Memory B cell (primary cell): Measurements from ENCODE around the gene DAPK2.

Source experiments
- ATAC-seq: fragments of 150-1000 bp; cut with Tn5 transposase; 2 replicates; pipeline ENCODE4 v1.10.0; 2021; ENCODE audit warnings: low read depth, mild to moderate bottlenecking, moderate library complexity
- DNase-seq, 2 donors: peaks; one replicate each; pipeline ENCODE4 v3.0.0; 2022; ENCODE audit warnings: low spot score in 2 of 2
- H3K27ac Mint-ChIP-seq: one replicate; pipeline ENCODE4 v1.8.0; 2022; ENCODE audit warnings: mild to moderate bottlenecking, moderate library complexity, mixed read lengths
- H3K27me3 Mint-ChIP-seq: one replicate; pipeline ENCODE4 v1.8.0; 2022; ENCODE audit warnings: mixed read lengths
- H3K36me3 Mint-ChIP-seq: one replicate; pipeline ENCODE4 v1.8.0; 2022; ENCODE audit warnings: mild to moderate bottlenecking, mixed read lengths
- H3K4me1 Mint-ChIP-seq: one replicate; pipeline ENCODE4 v1.8.0; 2022; ENCODE audit warnings: mixed read lengths
- H3K4me3 Mint-ChIP-seq: one replicate; pipeline ENCODE4 v1.8.0; 2022; ENCODE audit warnings: mild to moderate bottlenecking, moderate library complexity, mixed read lengths
- H3K9me3 Mint-ChIP-seq: one replicate; pipeline ENCODE4 v1.8.0; 2022; ENCODE audit warnings: mixed read lengths

DAPK2 gene

GRCh38 chr15:63939531-63940130 is 106.7 kb downstream of the DAPK2 start:
- Mint-ChIP-seq H3K9me3 (no peaks in the 10 kb centered on the region), H3K4me3 (peak overlapping the region; percentile 37), H3K27ac (peak overlapping the region; percentile 74), H3K36me3 (peaks cover 3% of the 10 kb centered on the region), H3K27me3 (no peaks in the 10 kb centered on the region), H3K4me1 (peaks cover 23% of the 10 kb centered on the region)
- ATAC-seq (no peak), DNase-seq (no peak)

GRCh38 chr15:63938486-63939061 is 107.7 kb downstream of the DAPK2 start:
- no peak overlapping the region for H3K27ac Mint-ChIP-seq
- ATAC-seq (no peak), DNase-seq (no peak)
- H3K27me3 Mint-ChIP-seq, result no peaks in the 10 kb centered on the region
- peaks cover 23% of the 10 kb centered on the region for H3K4me1 Mint-ChIP-seq
- no peak overlapping the region for H3K4me3 Mint-ChIP-seq
- peaks cover 3% of the 10 kb centered on the region for H3K36me3 Mint-ChIP-seq
- no peaks in the 10 kb centered on the region for H3K9me3 Mint-ChIP-seq

GRCh38 chr15:63933522-63933921 is 112.8 kb downstream of the DAPK2 start:
- peaks cover under 1% of the 10 kb centered on the region for H3K27me3 Mint-ChIP-seq
- H3K4me1 Mint-ChIP-seq, result peaks cover 6% of the 10 kb centered on the region
- no peak for ATAC-seq
- H3K36me3 Mint-ChIP-seq, result peaks cover 15% of the 10 kb centered on the region
- H3K4me3 Mint-ChIP-seq, result no peak overlapping the region
- no peak overlapping the region for H3K27ac Mint-ChIP-seq
- no peak for DNase-seq
- no peaks in the 10 kb centered on the region for H3K9me3 Mint-ChIP-seq

GRCh38 chr15:63931556-63931955 is 114.7 kb downstream of the DAPK2 start:
- no peaks in the 10 kb centered on the region for H3K9me3 Mint-ChIP-seq

GRCh38 chr15:63930034-63930433 is 116.3 kb downstream of the DAPK2 start:
- H3K9me3 Mint-ChIP-seq, result no peaks in the 10 kb centered on the region
- peaks cover 3% of the 10 kb centered on the region for H3K4me1 Mint-ChIP-seq
- H3K27me3 Mint-ChIP-seq, result peaks cover 1% of the 10 kb centered on the region

More at GRCh38 chr15:63931556-63931955, 114.7 kb downstream of the DAPK2 start:
- peaks cover 1% of the 10 kb centered on the region for H3K27me3 Mint-ChIP-seq
- DNase-seq, result no peak
- no peak overlapping the region for H3K4me3 Mint-ChIP-seq
- H3K36me3 Mint-ChIP-seq, result peaks cover 20% of the 10 kb centered on the region
- no peak for ATAC-seq
- no peak overlapping the region for H3K27ac Mint-ChIP-seq
- peaks cover 3% of the 10 kb centered on the region for H3K4me1 Mint-ChIP-seq

GRCh38 chr15:63928185-63928842 is 118.0 kb downstream of the DAPK2 start:
- Mint-ChIP-seq H3K36me3 (peaks cover 24% of the 10 kb centered on the region), H3K4me1 (peaks cover 3% of the 10 kb centered on the region), H3K27me3 (peaks cover 1% of the 10 kb centered on the region), H3K27ac (no peak overlapping the region), H3K9me3 (no peaks in the 10 kb centered on the region), H3K4me3 (no peak overlapping the region)
- DNase-seq, result no peak
- no peak for ATAC-seq

More at GRCh38 chr15:63930034-63930433, 116.3 kb downstream of the DAPK2 start:
- H3K4me3 Mint-ChIP-seq, result no peak overlapping the region
- DNase-seq (no peak), ATAC-seq (no peak)
- no peak overlapping the region for H3K27ac Mint-ChIP-seq
- H3K36me3 Mint-ChIP-seq, result peaks cover 23% of the 10 kb centered on the region

- H3K4me3 Mint-ChIP-seq, result no peak overlapping the region
- H3K4me1 Mint-ChIP-seq, result peaks cover 11% of the 10 kb centered on the region
- ATAC-seq (no peak), DNase-seq (no peak)
- no peaks in the 10 kb centered on the region for H3K9me3 Mint-ChIP-seq
- peaks cover 17% of the 10 kb centered on the region for H3K36me3 Mint-ChIP-seq
- H3K27me3 Mint-ChIP-seq, result peaks cover 1% of the 10 kb centered on the region
- no peak overlapping the region for H3K27ac Mint-ChIP-seq
Measured at GRCh38 chr15:63923993-63924950, 122.0 kb downstream of the DAPK2 start.

- no peak overlapping the region for H3K27ac Mint-ChIP-seq
- no peaks in the 10 kb centered on the region for H3K27me3 Mint-ChIP-seq
- no peaks in the 10 kb centered on the region for H3K9me3 Mint-ChIP-seq
- DNase-seq (no peak), ATAC-seq (no peak)
- peaks cover 8% of the 10 kb centered on the region for H3K4me1 Mint-ChIP-seq
- no peak overlapping the region for H3K4me3 Mint-ChIP-seq
- H3K36me3 Mint-ChIP-seq, result peaks cover 15% of the 10 kb centered on the region
Measured at GRCh38 chr15:63922916-63923315, 123.4 kb downstream of the DAPK2 start.

- DNase-seq (no peak), ATAC-seq (no peak)
- H3K4me1 Mint-ChIP-seq, result peaks cover 8% of the 10 kb centered on the region
- H3K36me3 Mint-ChIP-seq, result peaks cover 14% of the 10 kb centered on the region
- H3K27me3 Mint-ChIP-seq, result no peaks in the 10 kb centered on the region
- H3K4me3 Mint-ChIP-seq, result no peak overlapping the region
- no peaks in the 10 kb centered on the region for H3K9me3 Mint-ChIP-seq
- no peak overlapping the region for H3K27ac Mint-ChIP-seq
Measured at GRCh38 chr15:63922261-63922904, 123.9 kb downstream of the DAPK2 start.

- no peaks in the 10 kb centered on the region for H3K27me3 Mint-ChIP-seq
- H3K4me1 Mint-ChIP-seq, result peaks cover 8% of the 10 kb centered on the region
- H3K36me3 Mint-ChIP-seq, result peaks cover 11% of the 10 kb centered on the region
- no peak overlapping the region for H3K27ac Mint-ChIP-seq
- ATAC-seq (no peak), DNase-seq (no peak)
- no peaks in the 10 kb centered on the region for H3K9me3 Mint-ChIP-seq
- no peak overlapping the region for H3K4me3 Mint-ChIP-seq
Measured at GRCh38 chr15:63920504-63921175, 125.6 kb downstream of the DAPK2 start.

GRCh38 chr15:63918901-63919348 is 127.4 kb downstream of the DAPK2 start:
- DNase-seq (no peak), ATAC-seq (no peak)
- H3K36me3 Mint-ChIP-seq, result peaks cover 5% of the 10 kb centered on the region
- no peaks in the 10 kb centered on the region for H3K9me3 Mint-ChIP-seq
- no peak overlapping the region for H3K27ac Mint-ChIP-seq
- no peak overlapping the region for H3K4me3 Mint-ChIP-seq
- H3K27me3 Mint-ChIP-seq, result no peaks in the 10 kb centered on the region
- H3K4me1 Mint-ChIP-seq, result peaks cover 11% of the 10 kb centered on the region

- Mint-ChIP-seq H3K27me3 (no peaks in the 10 kb centered on the region), H3K4me1 (peaks cover 11% of the 10 kb centered on the region), H3K9me3 (no peaks in the 10 kb centered on the region), H3K27ac (no peak overlapping the region), H3K4me3 (no peak overlapping the region), H3K36me3 (peaks cover 4% of the 10 kb centered on the region)
- ATAC-seq (no peak), DNase-seq (no peak)
Measured at GRCh38 chr15:63918317-63918672, 128.0 kb downstream of the DAPK2 start.
